Smooth muscle cell (in vitro differentiated cells): ENCODE measurements around the gene MMS19. TPM values are rescaled to one million over a fixed set of nuclear protein-coding genes. Genes with fewer than 3 reads are reported as not detected.

ENCODE experiments used
- DNase-seq: peaks from one replicate; lab custom pipeline; 2025; ENCODE audit not compliant: unreplicated experiment; lab: John Stamatoyannopoulos, UW
- H2AFZ ChIP-seq: fragments of 200-600 bp; sonication (generic); 2 replicates; pipeline ENCODE4 v1.6.0; 2016; ENCODE audit warnings: antibody characterized with exemption, low read depth, mild to moderate bottlenecking
- H3F3A ChIP-seq: fragments of 200-600 bp; sonication (generic); 2 replicates; pipeline ENCODE4 v1.6.0; 2017; ENCODE audit warnings: antibody characterized with exemption, low read depth
- H3K27ac ChIP-seq: fragments of 200-600 bp; sonication (generic); 2 replicates; pipeline ENCODE4 v1.5.1; 2016; ENCODE audit warnings: low read depth, mild to moderate bottlenecking
- H3K27me3 ChIP-seq: fragments of 200-600 bp; sonication (generic); 2 replicates; pipeline ENCODE4 v1.6.1; 2016; ENCODE audit warnings: low read depth, mild to moderate bottlenecking
- H3K36me3 ChIP-seq: fragments of 200-600 bp; sonication (generic); 2 replicates; pipeline ENCODE4 v1.5.1; 2016; ENCODE audit warnings: low read depth
- H3K4me1 ChIP-seq: fragments of 200-600 bp; sonication (generic); 2 replicates; pipeline ENCODE4 v1.5.1; 2016; ENCODE audit warnings: low read depth
- H3K4me2 ChIP-seq: fragments of 200-600 bp; sonication (generic); 2 replicates; pipeline ENCODE4 v1.6.0; 2016; ENCODE audit warnings: mild to moderate bottlenecking
- H3K4me3 ChIP-seq: fragments of 200-600 bp; sonication (generic); 2 replicates; pipeline ENCODE4 v1.5.1; 2016; ENCODE audit warnings: mild to moderate bottlenecking
- H3K79me2 ChIP-seq: fragments of 200-600 bp; sonication (generic); 2 replicates; pipeline ENCODE4 v1.6.0; 2016; ENCODE audit warnings: low read depth, mild to moderate bottlenecking
- H3K9ac ChIP-seq: fragments of 200-600 bp; sonication (generic); 2 replicates; pipeline ENCODE4 v1.6.0; 2016; ENCODE audit warnings: low read depth
- H3K9me3 ChIP-seq: fragments of 200-600 bp; sonication (generic); replicated peaks from 2 replicates; pipeline ENCODE4 v1.5.1; 2016; ENCODE audit warnings: low read depth
- H4K20me1 ChIP-seq: fragments of 200-600 bp; sonication (generic); 2 replicates; pipeline ENCODE4 v1.6.0; 2016; ENCODE audit warnings: low read depth
- CTCF ChIP-seq: fragments of 200-600 bp; sonication (generic); IDR thresholded peaks from 2 replicates; pipeline ENCODE4 v1.5.1; 2017; ENCODE audit warnings: borderline replicate concordance, mild to moderate bottlenecking, antibody characterized with exemption; ENCODE audit not compliant: insufficient read depth, poor library complexity, severe bottlenecking
- WGBS: methylation state at CpG from one replicate; pipeline ENCODE4 v1.1.7; 2016; ENCODE audit warnings: low lambda C conversion rate; 5-methylcytosine and 5-hydroxymethylcytosine counted together
- polyA plus RNA-seq: library from polyadenylated mRNA; unstranded; fragments of >200 nt; fragmentation: Nextera tagmentation; extraction: Ambion mirVana; gene quantifications from 2 replicates; pipeline ENCODE4 v1.2.1, GENCODE V29; 2016
- total RNA-seq: library from RNA; depleted of rRNA; stranded (reverse); fragments of >200 nt; gene quantifications from 2 replicates; pipeline ENCODE4 v1.2.3, GENCODE V29; 2014

The MMS19 gene
- total and polyA plus RNA-seq, 2 experiments from 2014 or later: 76.8 to 97.9 TPM

DNA sequence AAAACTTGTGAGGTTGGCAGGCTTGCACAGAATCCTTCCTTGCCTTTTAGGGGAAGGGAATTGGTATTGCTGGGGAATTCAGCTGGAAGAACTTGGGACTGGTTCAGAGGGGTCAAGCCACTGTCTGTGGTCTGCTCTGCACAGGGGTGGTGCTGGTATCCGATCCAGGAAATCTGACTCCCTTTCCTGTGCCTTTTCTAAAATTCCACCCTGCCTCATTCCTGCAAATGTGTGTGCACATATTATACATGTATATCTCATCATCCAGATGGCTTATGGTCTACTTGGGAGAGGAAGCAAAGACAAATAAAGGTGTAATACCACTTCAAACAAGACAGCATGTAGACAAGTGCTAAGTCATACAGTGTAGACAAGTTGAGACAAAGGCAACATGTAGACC, 14.8 kb upstream of the MMS19 start:
- WGBS: 94% methylated on average over 1 of the region's 1 CpG
- DNase-seq: no peak
- Histone ChIP-seq H3K4me3 (no peak overlapping the region), H3K4me2 (no peak overlapping the region), H3K9ac (no peak overlapping the region), H4K20me1 (peaks cover 100% of the 10 kb centered on the region), H3K27ac (no peak overlapping the region), H2AFZ (no peak overlapping the region), H3K9me3 (no peaks in the 10 kb centered on the region), H3K4me1 (peaks cover 3% of the 10 kb centered on the region), H3K27me3 (no peaks in the 10 kb centered on the region), H3K79me2 (peaks cover 92% of the 10 kb centered on the region), H3K36me3 (no peaks in the 10 kb centered on the region), H3F3A (no peaks in the 10 kb centered on the region)
- TF ChIP-seq CTCF: no peak

DNA sequence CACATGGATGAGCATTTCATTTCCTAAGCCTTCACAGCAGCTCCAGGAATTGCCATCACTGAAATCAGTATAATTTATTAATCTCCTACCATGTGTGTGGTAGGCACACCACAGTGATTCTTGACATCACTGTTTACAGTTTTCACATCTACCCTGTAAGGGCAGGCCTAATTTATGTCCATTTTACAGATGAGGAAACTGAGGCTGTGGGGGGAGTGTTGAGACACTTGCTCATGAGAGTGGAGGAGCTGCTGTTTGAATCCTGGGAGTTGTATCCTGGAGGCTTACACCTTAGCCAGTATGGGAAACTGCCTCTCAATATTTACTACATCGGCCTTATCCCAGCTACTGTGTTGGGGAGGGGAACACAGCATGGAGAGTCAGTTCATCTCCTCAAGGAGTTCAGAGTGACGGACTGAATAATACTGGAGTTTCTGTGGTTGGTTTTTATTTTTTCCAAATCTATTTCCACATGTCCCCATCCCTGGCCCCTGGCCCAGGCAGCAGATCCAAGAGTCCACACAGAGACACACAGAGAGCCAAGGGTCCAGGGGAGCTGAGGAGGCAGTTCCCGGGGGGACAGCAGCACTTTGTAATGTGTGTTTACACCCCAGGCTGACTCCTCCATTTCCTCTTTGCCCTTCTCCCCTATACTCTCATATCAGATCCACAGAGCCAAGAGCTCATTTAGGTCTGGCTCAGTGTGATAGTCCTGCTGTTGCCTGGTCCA, 13.7 kb upstream of the MMS19 start:
- peaks cover 100% of the 10 kb centered on the region for H4K20me1 ChIP-seq
- H3K4me2 ChIP-seq: no peak overlapping the region
- H3F3A ChIP-seq: no peaks in the 10 kb centered on the region
- no peak overlapping the region for H3K27ac ChIP-seq
- no peaks in the 10 kb centered on the region for H3K9me3 ChIP-seq
- peaks cover 92% of the 10 kb centered on the region for H3K79me2 ChIP-seq
- peaks cover 5% of the 10 kb centered on the region for H3K4me1 ChIP-seq
- no peaks in the 10 kb centered on the region for H3K27me3 ChIP-seq
- no peak overlapping the region for H3K9ac ChIP-seq
- no peak overlapping the region for H3K4me3 ChIP-seq
- no peak overlapping the region for H2AFZ ChIP-seq
- no peak for DNase-seq
- no peaks in the 10 kb centered on the region for H3K36me3 ChIP-seq
- TF ChIP-seq CTCF: no peak
- WGBS: 89% methylated on average over 3 of the region's 3 CpGs

- 94% methylated on average over 4 of the region's 4 CpGs for WGBS
These were observed 12.5 kb upstream of the MMS19 start for GRCh38 chr10:97510686-97511085.

More at GRCh38 chr10:97510686-97511085, 12.5 kb upstream of the MMS19 start:
- H3K4me3 ChIP-seq: no peak overlapping the region
- peaks cover 92% of the 10 kb centered on the region for H3K79me2 ChIP-seq
- no peaks in the 10 kb centered on the region for H3K27me3 ChIP-seq
- no peak for TF ChIP-seq CTCF
- H3K36me3 ChIP-seq: no peaks in the 10 kb centered on the region
- H2AFZ ChIP-seq: no peak overlapping the region
- peaks cover 5% of the 10 kb centered on the region for H3K4me1 ChIP-seq
- H3F3A ChIP-seq: no peaks in the 10 kb centered on the region
- H3K9ac ChIP-seq: no peak overlapping the region
- H3K4me2 ChIP-seq: no peak overlapping the region
- no peak for DNase-seq
- H3K9me3 ChIP-seq: no peaks in the 10 kb centered on the region
- no peak overlapping the region for H3K27ac ChIP-seq
- peaks cover 100% of the 10 kb centered on the region for H4K20me1 ChIP-seq
